Measurements from ENCODE around the gene GALNT15.

Gene GALNT15

DNA sequence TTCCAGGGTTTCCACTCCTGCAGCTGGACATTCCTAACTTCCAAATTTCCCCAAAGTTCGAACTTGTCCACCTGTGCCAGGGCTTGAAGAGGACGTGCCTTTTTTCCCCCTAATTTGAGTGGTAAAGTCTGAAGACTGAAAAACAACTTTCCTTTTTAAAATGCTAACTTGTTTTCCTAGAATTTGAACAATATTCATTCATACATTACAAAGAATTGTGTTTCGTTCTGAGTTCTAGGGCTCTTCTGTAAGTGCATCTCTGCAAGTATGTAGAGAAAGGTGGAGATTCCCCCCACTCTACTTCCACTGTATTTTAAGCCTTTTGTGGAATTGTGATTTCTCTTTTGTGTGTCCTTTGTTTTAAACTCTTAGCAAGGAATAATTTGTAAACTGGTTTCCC lies 80.8 kb downstream of the GALNT15 start:
- DNase-seq, result no peak

DNA sequence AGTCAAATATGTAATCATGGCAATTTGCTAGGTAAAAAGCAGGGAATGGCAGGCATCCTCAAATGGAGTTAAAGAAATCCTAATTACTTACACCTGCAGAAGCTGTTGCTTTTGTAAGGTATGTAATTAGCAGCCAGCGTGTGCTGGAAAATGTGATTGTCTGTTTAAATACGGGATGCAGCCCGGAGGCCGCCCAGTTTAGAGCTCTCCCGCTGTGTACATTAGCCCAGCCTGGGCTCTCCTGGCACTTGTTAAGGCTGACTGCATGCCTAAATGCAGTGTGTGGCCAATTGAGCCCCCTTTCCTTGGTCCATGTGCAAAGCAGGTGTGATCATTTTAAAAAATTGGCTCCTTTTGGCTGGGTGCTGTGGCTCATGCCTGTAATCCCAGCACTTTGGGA lies 81.2 kb downstream of the GALNT15 start:
- DNase-seq, result peak; percentile 94

DNA sequence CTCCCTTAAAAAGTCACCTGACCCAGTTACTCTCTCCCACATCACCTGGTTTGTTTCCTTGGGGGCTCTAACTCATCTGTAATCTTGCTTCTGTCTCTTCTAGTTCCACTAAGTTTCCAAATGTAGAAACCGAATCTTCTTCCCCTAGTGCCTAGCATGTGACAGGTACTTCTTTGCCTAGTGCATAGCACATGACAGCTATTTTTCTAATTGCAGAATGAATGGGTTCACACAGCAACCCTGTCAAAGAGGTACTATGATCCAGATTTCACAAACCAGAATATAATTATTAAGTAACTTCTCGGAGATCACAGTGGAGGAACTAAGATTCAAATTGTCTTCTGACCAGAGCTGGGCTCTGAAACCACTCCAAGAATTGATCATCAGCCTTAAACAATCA lies 82.8 kb downstream of the GALNT15 start:
- no peak for DNase-seq

DNA sequence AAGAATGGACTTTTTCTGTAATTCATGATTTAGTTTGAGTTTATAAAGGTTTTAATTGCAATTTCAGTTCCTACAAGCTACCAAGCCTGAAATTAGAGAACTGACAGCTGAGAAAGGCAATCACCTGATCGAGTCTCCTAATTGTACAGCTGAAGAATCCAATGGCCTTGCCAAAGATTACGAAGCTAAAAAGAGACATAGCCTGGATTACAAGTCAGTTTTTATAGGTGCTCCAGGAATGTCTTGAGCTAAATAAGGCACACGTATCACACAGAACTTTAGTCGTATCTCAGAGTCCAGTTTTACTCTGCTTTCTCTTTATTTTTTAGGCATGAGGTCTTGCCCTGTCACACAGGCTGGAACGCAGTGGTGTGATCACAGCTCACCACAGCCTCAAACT lies 83.7 kb downstream of the GALNT15 start:
- DNase-seq, result no peak

GRCh38 chr3:16258866-16259265 lies 84.4 kb downstream of the GALNT15 start:
- DNase-seq, result no peak

GRCh38 chr3:16260046-16260445 lies 85.6 kb downstream of the GALNT15 start:
- no peak for DNase-seq

- no peak for DNase-seq
These were observed 87.7 kb downstream of the GALNT15 start for GRCh38 chr3:16262174-16262573.

- DNase-seq, result no peak
These were observed 89.8 kb downstream of the GALNT15 start for GRCh38 chr3:16264174-16264707.

DNA sequence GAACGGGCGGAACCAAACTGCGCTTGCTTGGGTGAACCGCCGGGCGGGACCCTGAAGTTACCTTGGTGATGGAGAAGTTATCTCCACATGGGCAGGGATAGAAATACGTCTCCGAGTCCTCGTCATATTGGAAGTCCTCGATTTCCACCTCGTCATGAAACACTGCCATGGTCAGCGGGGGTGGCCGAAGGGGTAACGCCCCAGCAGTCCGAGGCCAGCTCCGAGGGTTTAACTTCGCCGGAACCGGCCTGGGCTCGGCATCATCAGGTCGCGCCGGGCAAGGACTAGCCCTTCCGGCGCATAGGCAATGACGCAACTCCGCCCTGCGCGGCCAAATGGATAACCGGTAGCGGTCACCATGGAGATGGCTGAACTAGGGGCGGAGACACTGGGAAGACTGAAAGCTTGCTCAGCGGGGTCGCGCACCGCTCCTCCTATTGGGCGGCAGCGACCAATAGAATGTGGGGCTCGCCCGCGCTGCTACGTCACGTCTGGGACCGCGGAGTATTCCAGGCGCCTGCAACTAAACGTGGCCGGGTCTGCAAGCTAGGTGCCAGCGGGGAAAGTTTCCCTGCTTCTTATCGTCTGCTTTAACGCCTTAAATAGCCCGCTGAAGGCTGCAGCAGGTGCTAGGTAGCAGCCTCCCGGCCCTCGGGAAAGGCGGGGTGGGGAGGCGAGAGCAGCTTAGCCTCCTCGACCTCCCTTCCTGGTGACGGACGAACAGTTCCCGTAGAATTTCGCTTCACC lies 90.4 kb downstream of the GALNT15 start, which contains the start of the genes DPH3 and OXNAD1:
Gene DPH3, minus strand, starts transcription at position 236 of the 747 bp plus-strand sequence. Its CDS starts 67 bp downstream, at position 169.
Gene OXNAD1, plus strand, starts transcription at position 505 of the 747 bp plus-strand sequence. CDS start 5,741 bp downstream, outside the sequence.
- peak; percentile 98 for DNase-seq

DNA sequence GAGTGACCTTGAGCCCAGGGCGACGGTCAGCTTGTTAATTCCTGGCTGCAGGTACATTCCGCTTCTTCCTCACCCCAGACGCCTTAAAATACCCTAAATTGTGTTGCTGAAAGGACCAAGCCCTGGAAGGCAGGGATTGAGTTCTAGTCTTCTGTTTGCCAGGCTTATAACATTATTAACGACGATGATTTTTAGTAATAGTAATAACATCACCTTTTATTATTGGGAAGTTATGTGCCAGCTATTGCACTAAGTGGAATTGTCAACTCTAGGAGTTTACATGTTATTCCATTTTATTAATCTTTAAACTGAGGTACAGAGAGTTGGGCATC lies 90.9 kb downstream of the GALNT15 start:
- DNase-seq, result no peak

DNA sequence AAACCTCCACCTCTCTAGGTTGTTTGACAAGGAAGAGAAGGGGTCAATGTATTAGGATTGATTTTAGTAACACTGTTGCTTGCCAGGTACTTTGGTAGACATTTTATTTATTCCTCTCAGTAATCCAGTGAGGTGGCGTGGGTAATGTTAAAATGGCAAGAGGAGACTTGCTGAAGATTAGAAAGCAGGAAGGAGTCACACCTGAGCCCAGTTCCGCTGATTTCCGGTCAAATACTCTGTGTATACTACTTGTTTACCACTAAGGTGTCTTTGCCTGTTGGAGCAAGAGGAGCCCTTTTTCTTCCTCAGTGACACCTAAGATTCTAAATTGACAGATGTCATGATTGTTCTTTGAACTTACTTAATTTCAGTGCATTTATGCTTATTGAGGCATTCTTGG lies 92.2 kb downstream of the GALNT15 start:
- DNase-seq, result peak; percentile 1

DNA sequence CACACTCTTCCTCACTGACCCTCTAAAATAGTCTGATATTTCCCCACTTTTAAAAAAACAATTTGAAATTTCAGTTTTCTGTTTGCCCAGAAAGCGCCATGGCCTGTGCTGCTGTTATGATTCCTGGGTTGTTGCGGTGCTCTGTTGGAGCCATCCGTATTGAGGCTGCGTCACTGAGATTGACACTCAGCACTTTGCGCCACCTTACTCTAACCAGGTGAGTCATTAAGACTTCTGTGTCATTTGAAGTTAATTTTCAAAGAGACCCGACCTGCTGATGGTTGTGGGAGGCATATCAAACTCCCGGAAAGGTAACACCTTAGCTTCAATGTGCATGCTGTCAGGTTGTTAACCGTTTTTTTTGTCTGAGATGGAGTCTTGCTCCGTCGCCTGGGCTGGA lies 96.4 kb downstream of the GALNT15 start:
- DNase-seq, result no peak

GRCh38 chr3:16272588-16272987 lies 98.1 kb downstream of the GALNT15 start:
- DNase-seq, result no peak

GRCh38 chr3:16273867-16274266 lies 99.4 kb downstream of the GALNT15 start:
- no peak for DNase-seq

DNA sequence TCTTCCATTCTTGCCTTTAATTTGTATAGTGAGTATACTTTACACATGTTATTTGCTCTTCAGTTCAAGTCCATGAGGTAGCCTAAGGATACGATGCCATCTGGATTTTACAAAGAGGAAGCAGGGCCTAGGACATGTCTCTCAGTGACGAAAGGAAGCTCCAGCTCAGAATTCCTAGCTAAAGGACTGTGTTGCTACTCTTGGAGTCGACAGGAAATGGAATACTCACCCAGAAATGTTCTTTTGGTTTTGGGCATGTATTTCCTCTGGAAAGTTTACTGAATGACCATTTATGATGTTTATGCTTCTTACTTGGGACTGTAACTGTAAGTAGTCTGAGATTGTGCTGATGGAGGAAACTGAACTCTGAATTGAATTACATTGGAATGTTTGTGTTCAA lies 103.0 kb downstream of the GALNT15 start:
- DNase-seq, result no peak

GRCh38 chr3:16279010-16279801 lies 104.7 kb downstream of the GALNT15 start:
- DNase-seq, result no peak

- DNase-seq, result no peak
These were observed 106.2 kb downstream of the GALNT15 start for GRCh38 chr3:16280671-16281070.

Measured in NCI-H69 (cell line).